ENCODE measurements around the gene DNAJC1.
A peak's percentile ranks its signal among the peaks of the same experiment; 100 is the strongest.

The DNAJC1 gene

DNA sequence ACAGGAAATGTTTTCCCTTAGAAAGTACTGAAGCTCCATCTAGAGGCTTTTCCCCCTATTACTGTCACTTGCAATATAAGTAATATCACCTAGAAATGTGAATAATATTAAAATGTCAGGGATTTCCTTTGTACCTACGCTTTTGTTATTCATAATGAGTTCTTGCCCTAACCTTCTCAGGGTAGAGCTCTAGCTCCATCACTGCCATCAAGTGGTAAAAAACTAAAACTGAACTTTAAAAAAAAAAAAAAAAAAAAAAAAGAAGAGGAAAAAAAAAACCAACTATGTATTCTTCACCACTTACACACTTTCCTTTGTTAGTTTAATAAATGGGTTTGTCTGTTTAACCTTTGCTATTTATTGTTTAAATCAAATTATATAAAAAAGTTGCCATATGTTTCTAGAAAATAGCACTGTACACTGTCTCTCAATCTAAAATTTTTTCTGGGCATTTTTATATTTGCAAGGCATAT is 49.9 kb downstream of the DNAJC1 start:
- in situ Hi-C loops (cut with HindIII; ENCODE audit: low sequenced_read_pairs), result no loop called here
- TF ChIP-seq, protein P1, sequence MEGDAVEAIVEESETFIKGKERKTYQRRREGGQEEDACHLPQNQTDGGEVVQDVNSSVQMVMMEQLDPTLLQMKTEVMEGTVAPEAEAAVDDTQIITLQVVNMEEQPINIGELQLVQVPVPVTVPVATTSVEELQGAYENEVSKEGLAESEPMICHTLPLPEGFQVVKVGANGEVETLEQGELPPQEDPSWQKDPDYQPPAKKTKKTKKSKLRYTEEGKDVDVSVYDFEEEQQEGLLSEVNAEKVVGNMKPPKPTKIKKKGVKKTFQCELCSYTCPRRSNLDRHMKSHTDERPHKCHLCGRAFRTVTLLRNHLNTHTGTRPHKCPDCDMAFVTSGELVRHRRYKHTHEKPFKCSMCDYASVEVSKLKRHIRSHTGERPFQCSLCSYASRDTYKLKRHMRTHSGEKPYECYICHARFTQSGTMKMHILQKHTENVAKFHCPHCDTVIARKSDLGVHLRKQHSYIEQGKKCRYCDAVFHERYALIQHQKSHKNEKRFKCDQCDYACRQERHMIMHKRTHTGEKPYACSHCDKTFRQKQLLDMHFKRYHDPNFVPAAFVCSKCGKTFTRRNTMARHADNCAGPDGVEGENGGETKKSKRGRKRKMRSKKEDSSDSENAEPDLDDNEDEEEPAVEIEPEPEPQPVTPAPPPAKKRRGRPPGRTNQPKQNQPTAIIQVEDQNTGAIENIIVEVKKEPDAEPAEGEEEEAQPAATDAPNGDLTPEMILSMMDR (IDR thresholded peaks at IDR 0.05; ENCODE audit: low read depth, low read length), result peak; percentile 30

DNA sequence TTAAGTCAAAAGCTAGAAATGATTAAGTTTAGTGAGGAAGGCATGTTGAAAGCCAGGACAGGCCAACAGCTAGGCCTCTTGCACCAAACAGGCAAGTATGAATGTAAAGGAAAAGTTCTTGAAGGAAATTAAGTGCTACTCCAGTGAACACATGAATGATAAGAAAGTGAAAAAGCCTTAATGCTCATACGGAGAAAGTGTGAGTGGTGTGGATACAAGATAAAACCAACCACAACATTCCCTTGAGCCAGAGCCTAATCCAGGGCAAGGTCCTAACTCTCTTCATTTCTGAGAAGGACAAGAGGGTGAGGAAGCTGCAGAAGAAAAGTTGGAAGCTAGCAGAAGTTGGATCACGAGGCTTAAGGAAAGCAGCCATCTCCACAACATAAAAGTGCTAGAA is 53.0 kb downstream of the DNAJC1 start:
- in situ Hi-C loops (cut with HindIII; ENCODE audit: low sequenced_read_pairs), result no loop called here
- H3K4me3 ChIP-seq (ENCODE audit: low read depth, low read length), result no peak overlapping the region

More for the DNA sequence above, 49.9 kb downstream of the DNAJC1 start:
- H3K4me3 ChIP-seq (ENCODE audit: low read depth, low read length), result no peak overlapping the region
- DNase-seq (ENCODE audit: low read depth, low spot score), result peak; percentile 65

DNA sequence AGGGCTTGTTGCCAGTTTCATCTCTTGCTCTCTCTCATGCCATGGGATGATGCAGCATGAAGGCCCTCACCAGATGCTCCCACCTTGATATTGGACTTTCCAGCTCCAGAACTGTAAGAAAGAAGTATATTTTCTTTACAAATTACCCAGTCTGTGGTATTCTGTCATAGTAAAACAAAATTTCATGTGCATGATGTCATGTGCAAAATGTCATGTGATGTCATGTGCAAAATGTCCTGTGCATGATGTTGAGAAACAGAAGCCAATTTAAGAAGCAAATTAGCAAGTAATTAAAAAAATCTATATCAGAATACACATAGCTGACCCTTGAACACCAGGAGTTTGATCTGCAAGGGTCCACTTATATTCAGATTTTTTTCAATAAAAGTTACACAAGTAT is 56.6 kb downstream of the DNAJC1 start:
- in situ Hi-C loops (cut with HindIII; ENCODE audit: low sequenced_read_pairs), result no loop called here
- DNase-seq (ENCODE audit: low read depth, low spot score), result no peak

More for the DNA sequence above, 53.0 kb downstream of the DNAJC1 start:
- TF ChIP-seq, protein P1 (IDR thresholded peaks at IDR 0.05; ENCODE audit: low read depth, low read length), result no peak
- DNase-seq (ENCODE audit: low read depth, low spot score), result no peak

DNA sequence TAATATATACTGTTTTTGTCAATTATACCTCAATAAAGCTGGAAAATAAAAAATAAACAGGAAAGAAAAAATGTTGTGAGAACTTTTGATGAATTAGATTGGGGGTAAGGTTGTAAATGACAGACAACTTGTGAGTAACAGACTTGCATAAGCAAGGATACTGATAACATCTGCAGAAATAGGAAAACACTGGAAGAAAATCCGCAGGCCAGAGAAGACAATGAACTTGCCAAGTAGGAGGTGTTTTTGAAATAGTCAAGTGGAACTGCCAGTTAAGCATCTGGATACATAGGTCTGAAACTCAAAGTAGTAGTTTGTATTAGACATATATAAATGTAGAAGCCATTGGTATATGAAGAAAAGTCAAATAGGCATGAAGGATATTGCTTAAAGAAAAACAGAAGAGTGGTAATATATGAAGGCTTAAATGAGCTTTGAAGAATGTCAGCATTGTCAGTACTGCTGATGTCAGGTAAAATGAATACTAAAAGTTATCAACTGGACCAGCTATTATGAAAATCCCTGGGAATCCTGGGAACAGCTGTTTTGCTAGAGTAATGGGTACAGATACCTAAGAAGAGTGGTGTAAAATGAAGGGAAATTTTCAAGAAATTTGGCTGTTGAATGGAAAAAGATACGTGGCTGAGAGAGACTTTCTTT is 58.7 kb downstream of the DNAJC1 start:
- DNase-seq (ENCODE audit: low read depth, low spot score), result no peak
- in situ Hi-C loops (cut with HindIII; ENCODE audit: low sequenced_read_pairs), result no loop called here
- TF ChIP-seq, protein P1 (IDR thresholded peaks at IDR 0.05; ENCODE audit: low read depth, low read length), result no peak
- H3K4me3 ChIP-seq (ENCODE audit: low read depth, low read length), result no peak overlapping the region

More for the DNA sequence above, 56.6 kb downstream of the DNAJC1 start:
- TF ChIP-seq, protein P1 (IDR thresholded peaks at IDR 0.05; ENCODE audit: low read depth, low read length), result no peak
- no peak overlapping the region for H3K4me3 ChIP-seq (ENCODE audit: low read depth, low read length)

DNA sequence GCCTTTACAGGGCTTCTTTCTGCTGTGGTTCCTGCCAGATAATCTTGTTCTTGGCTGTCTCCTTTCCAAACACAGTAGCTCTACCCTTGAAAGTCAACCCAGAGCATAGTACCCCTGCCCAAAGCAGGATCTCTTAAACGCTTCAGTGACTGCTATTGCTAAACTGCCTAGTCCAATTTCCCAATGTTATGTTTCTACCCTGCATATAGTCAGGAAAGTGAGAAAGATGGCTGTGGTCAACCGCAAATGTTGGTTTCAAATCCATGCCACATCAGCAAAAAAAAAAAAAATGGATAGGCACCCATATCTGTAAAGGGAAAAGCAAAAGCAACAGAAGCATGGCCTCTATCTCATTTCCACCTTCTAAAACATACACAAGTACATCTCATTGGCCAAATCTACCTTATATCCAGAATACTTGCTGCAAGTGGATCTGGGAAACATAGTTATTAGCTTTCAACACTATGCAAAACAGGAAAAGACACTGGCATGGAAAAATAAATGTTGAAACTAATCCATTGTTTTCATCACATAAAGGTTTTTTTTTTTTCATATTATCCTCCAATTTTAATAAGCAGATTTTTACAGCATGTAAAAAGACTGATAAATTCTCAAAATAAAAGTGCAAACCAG is 59.8 kb downstream of the DNAJC1 start:
- DNase-seq (ENCODE audit: low read depth, low spot score), result no peak
- TF ChIP-seq, protein P1 (IDR thresholded peaks at IDR 0.05; ENCODE audit: low read depth, low read length), result no peak
- H3K4me3 ChIP-seq (ENCODE audit: low read depth, low read length), result no peak overlapping the region
- in situ Hi-C loops (cut with HindIII; ENCODE audit: low sequenced_read_pairs), result no loop called here

DNA sequence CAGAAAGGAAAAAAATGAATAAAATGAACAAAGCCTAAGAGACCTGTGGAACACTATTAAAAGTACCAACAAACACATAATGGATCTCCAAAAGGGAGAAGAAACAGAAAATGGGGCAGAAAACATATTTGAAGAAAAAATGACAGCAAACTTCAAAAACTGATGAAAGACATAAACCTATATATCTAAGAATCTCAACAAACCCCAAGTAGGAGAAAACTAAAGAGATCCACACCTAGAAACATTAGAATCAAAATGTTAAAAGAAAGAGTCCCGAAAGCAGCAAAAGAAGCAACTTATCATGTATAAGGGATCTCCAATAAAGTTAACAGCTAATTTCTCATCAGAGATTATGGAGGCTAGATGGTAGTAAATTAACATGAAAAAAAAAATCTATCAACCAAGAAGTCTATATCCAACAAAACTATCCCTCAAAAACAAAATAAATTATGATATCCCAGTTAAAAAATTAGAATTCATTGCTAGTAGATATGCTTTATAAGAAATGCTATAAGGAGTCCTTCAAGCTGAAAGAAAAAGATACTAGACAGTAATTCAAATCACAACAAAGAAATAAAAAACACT is 68.0 kb downstream of the DNAJC1 start:
- in situ Hi-C loops (cut with HindIII; ENCODE audit: low sequenced_read_pairs), result no loop called here
- H3K4me3 ChIP-seq (ENCODE audit: low read depth, low read length), result no peak overlapping the region
- TF ChIP-seq, protein P1 (IDR thresholded peaks at IDR 0.05; ENCODE audit: low read depth, low read length), result no peak
- no peak for DNase-seq (ENCODE audit: low read depth, low spot score)
